Bronchial epithelial cell (primary cell): ENCODE results near the gene MGAT1. TPM values are rescaled to one million over a fixed set of nuclear protein-coding genes. Genes with fewer than 3 reads are reported as not detected.

Source experiments
- DNase-seq: peaks from one replicate; pipeline ENCODE4 v3.0.0-alpha.2; 2010; ENCODE audit warnings: low read depth
- FAIRE-seq: peaks from 2 replicates; lab custom pipeline; 2011; peaks lifted over from hg19 to GRCh38; lab: Jason Lieb, UNC
- H3K27me3 ChIP-seq: 2 replicates; pipeline ENCODE4 v1.5.1; 2011; ENCODE audit warnings: low read length; ENCODE audit not compliant: control insufficient read depth, insufficient read depth
- H3K36me3 ChIP-seq: 2 replicates; pipeline ENCODE4 v1.5.1; 2011; ENCODE audit warnings: low read length; ENCODE audit not compliant: control insufficient read depth, insufficient read depth
- H3K4me3 ChIP-seq: 2 replicates; pipeline ENCODE4 v1.5.1; 2011; ENCODE audit warnings: mild to moderate bottlenecking, low read depth, low read length, control low read depth
- CTCF ChIP-seq: IDR thresholded peaks from 2 replicates; pipeline ENCODE4 v1.5.1; 2011; ENCODE audit warnings: mild to moderate bottlenecking, moderate library complexity, low read length, control low read depth, inconsistent platforms; ENCODE audit not compliant: insufficient read depth, severe bottlenecking
- total RNA-seq: library from RNA; depleted of rRNA; stranded (reverse); fragments of >200 nt; gene quantifications from 2 replicates; pipeline ENCODE4 v1.2.1, GENCODE V29; 2014

The MGAT1 gene
- total RNA-seq, 1 donor from 2014 or later, result 62.1 TPM

DNA sequence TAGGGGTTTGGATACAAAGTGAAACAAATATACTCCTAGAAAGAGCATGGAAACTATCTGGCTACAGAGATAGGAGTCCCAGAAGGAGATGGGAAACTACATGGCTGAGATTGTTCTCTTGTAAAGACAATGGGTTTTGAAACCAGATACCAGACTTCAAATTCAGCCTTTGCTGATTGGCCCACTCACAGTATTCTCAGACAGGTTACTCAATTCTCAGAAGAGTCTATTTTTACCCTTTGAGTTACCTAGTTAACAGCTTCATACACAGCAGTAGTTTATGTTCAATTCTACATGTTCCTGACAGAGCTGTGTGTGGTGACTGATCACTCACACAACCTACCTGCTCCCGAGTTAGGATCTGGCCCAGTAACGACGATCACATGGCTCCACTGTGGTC lies 44.4 kb upstream of the MGAT1 start:
- H3K36me3 ChIP-seq, result peaks cover 18% of the 10 kb centered on the region
- no peak for FAIRE-seq
- TF ChIP-seq CTCF, result no peak
- no peaks in the 10 kb centered on the region for H3K27me3 ChIP-seq
- no peak overlapping the region for H3K4me3 ChIP-seq
- no peak for DNase-seq

- no peak for FAIRE-seq
These were observed 42.3 kb upstream of the MGAT1 start for GRCh38 chr5:180844858-180845257.

DNA sequence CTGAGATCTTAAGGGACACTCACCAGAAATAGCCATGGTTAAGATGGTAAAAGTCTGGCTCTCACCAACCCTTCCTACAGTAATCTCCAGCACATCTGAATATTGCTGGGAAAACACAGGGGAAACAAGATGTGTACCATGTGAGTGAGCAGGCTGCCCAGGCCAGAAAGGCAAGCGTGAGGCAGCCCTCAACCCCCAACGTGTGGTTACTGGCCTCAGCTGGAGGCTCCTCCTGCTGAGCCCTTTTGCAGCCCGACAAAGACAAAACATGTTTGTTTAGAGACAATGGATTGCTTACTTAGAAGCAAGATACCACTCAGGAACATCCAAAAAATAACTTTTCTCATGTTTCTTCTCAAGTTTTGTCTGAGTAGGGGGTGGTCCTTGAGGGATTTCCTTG lies 41.8 kb upstream of the MGAT1 start:
- no peak for FAIRE-seq
- Histone ChIP-seq H3K36me3 (peaks cover 2% of the 10 kb centered on the region), H3K4me3 (no peak overlapping the region)

More at GRCh38 chr5:180844858-180845257, 42.3 kb upstream of the MGAT1 start:
- Histone ChIP-seq H3K36me3 (peaks cover 5% of the 10 kb centered on the region), H3K27me3 (no peaks in the 10 kb centered on the region), H3K4me3 (no peak overlapping the region)
- no peak for TF ChIP-seq CTCF
- DNase-seq, result no peak

GRCh38 chr5:180839935-180840334 lies 37.3 kb upstream of the MGAT1 start:
- H3K36me3 ChIP-seq, result no peaks in the 10 kb centered on the region
- H3K4me3 ChIP-seq, result no peak overlapping the region
- TF ChIP-seq CTCF, result no peak
- FAIRE-seq (no peak), DNase-seq (no peak)
- no peaks in the 10 kb centered on the region for H3K27me3 ChIP-seq

More for the DNA sequence above, 41.8 kb upstream of the MGAT1 start:
- no peaks in the 10 kb centered on the region for H3K27me3 ChIP-seq
- TF ChIP-seq CTCF, result no peak
- no peak for DNase-seq

DNA sequence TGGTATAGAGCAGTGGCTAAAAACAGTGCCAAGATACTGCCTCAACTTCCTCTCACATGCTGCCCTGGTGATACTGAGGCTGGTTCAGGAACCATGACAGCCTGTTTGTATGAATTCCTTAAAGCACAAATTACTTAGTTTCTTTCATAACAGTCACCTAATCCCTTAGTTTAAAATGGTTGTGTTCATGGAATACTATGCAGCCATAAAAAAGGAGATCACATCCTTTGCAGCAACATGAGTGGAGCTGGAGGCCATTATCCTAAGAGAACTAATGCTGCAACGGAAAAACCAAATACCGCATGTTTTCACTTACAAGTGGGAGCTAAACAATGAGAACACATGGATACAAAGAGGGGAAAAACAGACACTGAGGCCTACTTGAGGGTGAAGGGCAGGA lies 36.6 kb upstream of the MGAT1 start:
- no peak for FAIRE-seq

More for the DNA sequence above, 36.6 kb upstream of the MGAT1 start:
- no peak for DNase-seq
- TF ChIP-seq CTCF, result no peak
- no peaks in the 10 kb centered on the region for H3K36me3 ChIP-seq
- no peak overlapping the region for H3K4me3 ChIP-seq
- no peaks in the 10 kb centered on the region for H3K27me3 ChIP-seq
